Liver (tissue), 9 donors: Measurements from ENCODE around the gene FAM170B. TPM values are rescaled to one million over a fixed set of nuclear protein-coding genes. Genes with fewer than 3 reads are reported as not detected.
A peak's percentile ranks its signal among the peaks of the same experiment; 100 is the strongest.

ENCODE experiments used
- DNase-seq: peaks from one replicate; pipeline ENCODE4 v3.0.0-alpha.2; 2017; ENCODE audit warnings: low spot score
- H3K27ac ChIP-seq, 2 donors: one replicate each; pipeline ENCODE4 v1.7.0; 2013; ENCODE audit warnings: inconsistent platforms in 2 of 2, low read length in 2 of 2, control low read depth in 1 of 2, low read depth in 1 of 2, mild to moderate bottlenecking in 1 of 2
- H3K27me3 ChIP-seq, 4 donors: one replicate each; pipeline versions ENCODE4 v1.6.1 to v1.7.0; 2013; ENCODE audit warnings: low read length in 3 of 4, inconsistent platforms in 1 of 4, mild to moderate bottlenecking in 1 of 4, moderate library complexity in 1 of 4; ENCODE audit not compliant: control insufficient read depth in 4 of 4, insufficient read depth in 4 of 4
- H3K36me3 ChIP-seq, 4 donors: one replicate each; pipeline versions ENCODE4 v1.6.1 to v1.7.0; 2013; ENCODE audit warnings: low read length in 3 of 4, mild to moderate bottlenecking in 3 of 4, low read depth in 1 of 4, moderate library complexity in 1 of 4; ENCODE audit not compliant: control insufficient read depth in 4 of 4, insufficient read depth in 3 of 4
- H3K4me1 ChIP-seq, 4 donors: one replicate each; pipeline versions ENCODE4 v1.6.1 to v1.7.0; 2013; ENCODE audit warnings: low read length in 3 of 4, mild to moderate bottlenecking in 3 of 4, moderate library complexity in 1 of 4; ENCODE audit not compliant: control insufficient read depth in 4 of 4, insufficient read depth in 4 of 4
- H3K4me3 ChIP-seq, 3 donors: one replicate each; pipeline versions ENCODE4 v1.6.1 to v1.7.0; 2013; ENCODE audit warnings: low read length in 3 of 3, control low read depth in 1 of 3, low read depth in 1 of 3, mild to moderate bottlenecking in 1 of 3
- H3K9ac ChIP-seq, 2 donors: one replicate each; pipeline ENCODE4 v1.7.0; 2013; ENCODE audit warnings: low read length in 2 of 2, mild to moderate bottlenecking in 2 of 2, moderate library complexity in 2 of 2, control low read depth in 1 of 2, low read depth in 1 of 2
- H3K9me3 ChIP-seq, 4 donors: one replicate each; pipeline versions ENCODE4 v1.6.1 to v1.7.0; 2013; ENCODE audit warnings: low read length in 3 of 4; ENCODE audit not compliant: control insufficient read depth in 4 of 4
- ATF3 ChIP-seq: IDR thresholded peaks from 2 replicates; pipeline ENCODE4 v1.6.1; 2016; ENCODE audit warnings: antibody characterized with exemption
- CTCF ChIP-seq: fragments of 150-350 bp; IDR thresholded peaks from 2 replicates; pipeline ENCODE4 v1.5.1; 2017; ENCODE audit warnings: improper control_type of control experiment, low read depth, low read length; ENCODE audit not compliant: missing input control
- EGR1 ChIP-seq, 2 donors: IDR thresholded peaks; 2 replicates each; pipeline ENCODE4 v1.6.1; 2016 to 2018; ENCODE audit warnings: antibody characterized with exemption in 2 of 2, low read depth in 2 of 2
- FOXA1 ChIP-seq: IDR thresholded peaks from 2 replicates; pipeline ENCODE4 v1.6.1; 2016; ENCODE audit warnings: antibody characterized with exemption
- FOXA2 ChIP-seq: IDR thresholded peaks from 2 replicates; pipeline ENCODE4 v1.6.1; 2016; ENCODE audit warnings: antibody characterized with exemption
- GABPA ChIP-seq, 2 donors: IDR thresholded peaks in 1 of 2; conservative IDR thresholded peaks in 1 of 2; 2 replicates each; pipeline ENCODE4 v1.6.1; 2016; ENCODE audit warnings: antibody characterized with exemption in 2 of 2, mild to moderate bottlenecking in 1 of 2, moderate library complexity in 1 of 2
- HNF4A ChIP-seq, 2 donors: conservative IDR thresholded peaks; 2 replicates each; pipeline ENCODE4 v1.6.1; 2016; ENCODE audit warnings: antibody characterized with exemption in 2 of 2, mild to moderate bottlenecking in 2 of 2
- HNF4G ChIP-seq: IDR thresholded peaks from 2 replicates; pipeline ENCODE4 v1.6.1; 2016; ENCODE audit warnings: antibody characterized with exemption
- JUND ChIP-seq, 2 donors: IDR thresholded peaks; 2 replicates each; pipeline ENCODE4 v1.6.1; 2016; ENCODE audit warnings: antibody characterized with exemption in 2 of 2
- MAX ChIP-seq: IDR thresholded peaks from 2 replicates; pipeline ENCODE4 v1.6.1; 2016; ENCODE audit warnings: antibody characterized with exemption
- NR2F2 ChIP-seq: IDR thresholded peaks from 2 replicates; pipeline ENCODE4 v1.6.1; 2016; ENCODE audit warnings: antibody characterized with exemption
- RAD21 ChIP-seq, 2 donors: IDR thresholded peaks; 2 replicates each; pipeline ENCODE4 v1.6.1; 2016; ENCODE audit warnings: antibody characterized with exemption in 2 of 2, mild to moderate bottlenecking in 2 of 2
- RXRA ChIP-seq, 2 donors: IDR thresholded peaks; 2 replicates each; pipeline ENCODE4 v1.6.1; 2017 to 2018; ENCODE audit warnings: antibody characterized with exemption in 2 of 2, mild to moderate bottlenecking in 1 of 2
- SP1 ChIP-seq: IDR thresholded peaks from 2 replicates; pipeline ENCODE4 v1.6.1; 2018; ENCODE audit warnings: antibody characterized with exemption, mild to moderate bottlenecking
- TAF1 ChIP-seq: conservative IDR thresholded peaks from 2 replicates; pipeline ENCODE4 v1.6.1; 2016; ENCODE audit warnings: antibody characterized with exemption, mild to moderate bottlenecking
- YY1 ChIP-seq: IDR thresholded peaks from 2 replicates; pipeline ENCODE4 v1.6.1; 2016; ENCODE audit warnings: antibody characterized with exemption, mild to moderate bottlenecking
- ZBTB33 ChIP-seq: IDR thresholded peaks from 2 replicates; pipeline ENCODE4 v1.6.1; 2016; ENCODE audit warnings: antibody characterized with exemption
- WGBS: extraction: QIAGEN DNeasy Blood & Tissue Kit; methylation state at CpG from one replicate; pipeline ENCODE4 v1.1.7; 2013; 5-methylcytosine and 5-hydroxymethylcytosine counted together
- polyA plus RNA-seq, 2 donors: library from polyadenylated mRNA; stranded (reverse) in 1 of 2; unstranded in 1 of 2; fragments of 200-250 nt in 1 of 2; fragments of >200 nt in 1 of 2; fragmentation: Nextera tagmentation in 1 of 2; extraction: Ambion mirVana in 1 of 2; gene quantifications; one replicate each; pipeline versions ENCODE4 v1.2.1 to v1.2.3, GENCODE V29; 2013 to 2015
- total RNA-seq, 2 donors: library from RNA; depleted of rRNA; stranded (reverse); fragments of >200 nt; gene quantifications; one replicate each; pipeline ENCODE4 v1.2.3, GENCODE V29; 2014
- donor health status: healthy.
- donor health status: healthy.
- donor health status: healthy.
- donor health status: healthy.
- donor health status: healthy.

The FAM170B gene
- total and polyA plus RNA-seq, 4 donors: not detected

GRCh38 chr10:49091450-49092210 is 42.2 kb downstream of the FAM170B start:
- WGBS: 91% methylated on average over 13 of the region's 13 CpGs
- no peak overlapping the region for H3K27ac ChIP-seq
- H3K36me3 ChIP-seq: peaks cover 0 to 1% (median 0%) of the 10 kb centered on the region in 4 donors
- TF ChIP-seq HNF4A (conservative IDR thresholded peaks at IDR 0.05): no peak
- TF ChIP-seq RXRA (IDR thresholded peaks at IDR 0.05): no peak
- no peak for TF ChIP-seq HNF4G
- no peak for TF ChIP-seq FOXA1
- no peak for TF ChIP-seq GABPA (IDR thresholded peaks at IDR 0.05 in 1 of 2, conservative IDR thresholded peaks at IDR 0.05 in 1 of 2)
- H3K4me3 ChIP-seq: no peak overlapping the region
- peaks cover 0 to 2% (median 0%) of the 10 kb centered on the region in 4 donors for H3K9me3 ChIP-seq
- no peaks in the 10 kb centered on the region for H3K27me3 ChIP-seq
- no peak for DNase-seq
- H3K4me1 ChIP-seq: no peaks in the 10 kb centered on the region
- no peak overlapping the region for H3K9ac ChIP-seq

- no peak for TF ChIP-seq JUND (IDR thresholded peaks at IDR 0.05)
- TF ChIP-seq EGR1 (IDR thresholded peaks at IDR 0.05; ENCODE audit: low read depth in 2 of 2): no peak
- no peak for TF ChIP-seq HNF4A (conservative IDR thresholded peaks at IDR 0.05)
- TF ChIP-seq YY1: no peak
- no peak for TF ChIP-seq MAX
- no peak for TF ChIP-seq TAF1
- TF ChIP-seq FOXA2: no peak
- Histone ChIP-seq H3K27me3 (no peaks in the 10 kb centered on the region), H3K27ac (no peak overlapping the region), H3K4me1 (no peaks in the 10 kb centered on the region), H3K9ac (no peak overlapping the region), H3K36me3 (no peaks in the 10 kb centered on the region), H3K4me3 (no peak overlapping the region), H3K9me3 (peaks cover 0 to 3% (median 0%) of the 10 kb centered on the region in 4 donors)
- peak; percentile 5 for DNase-seq
- WGBS: 84% methylated on average over 6 of the region's 6 CpGs
Measured at GRCh38 chr10:49090696-49091380, 43.0 kb downstream of the FAM170B start.

- H3K27me3 ChIP-seq: no peaks in the 10 kb centered on the region
- no peak for TF ChIP-seq TAF1
- no peak for TF ChIP-seq GABPA (IDR thresholded peaks at IDR 0.05 in 1 of 2, conservative IDR thresholded peaks at IDR 0.05 in 1 of 2)
- no peak for TF ChIP-seq ATF3
- TF ChIP-seq NR2F2: no peak
- no peak for TF ChIP-seq HNF4A (conservative IDR thresholded peaks at IDR 0.05)
- no peak for TF ChIP-seq EGR1 (IDR thresholded peaks at IDR 0.05; ENCODE audit: low read depth in 2 of 2)
- TF ChIP-seq RXRA (IDR thresholded peaks at IDR 0.05): no peak
- no peak for TF ChIP-seq HNF4G
- no peak for TF ChIP-seq JUND (IDR thresholded peaks at IDR 0.05)
- no peak for TF ChIP-seq FOXA1
- no peak for TF ChIP-seq ZBTB33
- TF ChIP-seq CTCF: no peak
- TF ChIP-seq SP1: no peak
- no peak for TF ChIP-seq MAX
- TF ChIP-seq RAD21 (IDR thresholded peaks at IDR 0.05): no peak
- no peak for TF ChIP-seq FOXA2
- no peak overlapping the region for H3K9ac ChIP-seq
- H3K36me3 ChIP-seq: no peaks in the 10 kb centered on the region
- DNase-seq: peak; percentile 24
- no peak overlapping the region for H3K27ac ChIP-seq
- H3K4me3 ChIP-seq: no peak overlapping the region
- WGBS: 83% methylated on average over 1 of the region's 1 CpG
- H3K9me3 ChIP-seq: peaks cover 0 to 3% (median 0%) of the 10 kb centered on the region in 4 donors
- no peaks in the 10 kb centered on the region for H3K4me1 ChIP-seq
Measured at GRCh38 chr10:49090189-49090575, 43.6 kb downstream of the FAM170B start.
